ENCODE measurements around the gene CCL25.

CCL25 gene

GRCh38 chr19:8069096-8069973 is 16.8 kb downstream of the CCL25 start:
- H3K4me3 ChIP-seq (ENCODE audit: low read depth, low read length), result no peak overlapping the region
- no peak for TF ChIP-seq CTCF (IDR thresholded peaks at IDR 0.05; ENCODE audit: insufficient read depth, low read length, missing control alignments)
- ChIA-PET POLR2A (no interaction called here), CTCF (no interaction called here)
- no peak for DNase-seq (ENCODE audit: low read depth, low spot score)

GRCh38 chr19:8071912-8072311 is 19.4 kb downstream of the CCL25 start:
- DNase-seq (ENCODE audit: low read depth, low spot score), result no peak
- CTCF ChIA-PET, result no interaction called here
- no peak overlapping the region for H3K4me3 ChIP-seq (ENCODE audit: low read depth, low read length)
- TF ChIP-seq CTCF (IDR thresholded peaks at IDR 0.05; ENCODE audit: insufficient read depth, low read length, missing control alignments), result no peak
- POLR2A ChIA-PET, result no interaction called here

GRCh38 chr19:8074501-8074900 is 21.9 kb downstream of the CCL25 start:
- H3K4me3 ChIP-seq (ENCODE audit: low read depth, low read length), result no peak overlapping the region
- POLR2A ChIA-PET, result no interaction called here
- no peak for TF ChIP-seq CTCF (IDR thresholded peaks at IDR 0.05; ENCODE audit: insufficient read depth, low read length, missing control alignments)
- CTCF ChIA-PET, result no interaction called here
- no peak for DNase-seq (ENCODE audit: low read depth, low spot score)

GRCh38 chr19:8075158-8076074 is 22.9 kb downstream of the CCL25 start:
- no peak for DNase-seq (ENCODE audit: low read depth, low spot score)
- no peak for TF ChIP-seq CTCF (IDR thresholded peaks at IDR 0.05; ENCODE audit: insufficient read depth, low read length, missing control alignments)
- CTCF ChIA-PET, result no interaction called here

GRCh38 chr19:8079988-8080387 is 27.4 kb downstream of the CCL25 start:
- ChIA-PET POLR2A (no interaction called here), CTCF (no interaction called here)
- no peak overlapping the region for H3K4me3 ChIP-seq (ENCODE audit: low read depth, low read length)
- TF ChIP-seq CTCF (IDR thresholded peaks at IDR 0.05; ENCODE audit: insufficient read depth, low read length, missing control alignments), result no peak
- no peak for DNase-seq (ENCODE audit: low read depth, low spot score)

More at GRCh38 chr19:8075158-8076074, 22.9 kb downstream of the CCL25 start:
- POLR2A ChIA-PET, result no interaction called here
- H3K4me3 ChIP-seq (ENCODE audit: low read depth, low read length), result no peak overlapping the region

- no peak for TF ChIP-seq CTCF (IDR thresholded peaks at IDR 0.05; ENCODE audit: insufficient read depth, low read length, missing control alignments)
- DNase-seq (ENCODE audit: low read depth, low spot score), result no peak
- ChIA-PET CTCF (no interaction called here), POLR2A (no interaction called here)
- no peak overlapping the region for H3K4me3 ChIP-seq (ENCODE audit: low read depth, low read length)
Measured at GRCh38 chr19:8080832-8081231, 28.3 kb downstream of the CCL25 start.

Measured in AG04449 (cell line).